ENCODE measurements around the gene OR11A1. TPM values are rescaled to one million over a fixed set of nuclear protein-coding genes. Genes with fewer than 3 reads are reported as not detected.

Gene OR11A1
- total RNA-seq, 1 donor from 2014 or later: not detected

DNA sequence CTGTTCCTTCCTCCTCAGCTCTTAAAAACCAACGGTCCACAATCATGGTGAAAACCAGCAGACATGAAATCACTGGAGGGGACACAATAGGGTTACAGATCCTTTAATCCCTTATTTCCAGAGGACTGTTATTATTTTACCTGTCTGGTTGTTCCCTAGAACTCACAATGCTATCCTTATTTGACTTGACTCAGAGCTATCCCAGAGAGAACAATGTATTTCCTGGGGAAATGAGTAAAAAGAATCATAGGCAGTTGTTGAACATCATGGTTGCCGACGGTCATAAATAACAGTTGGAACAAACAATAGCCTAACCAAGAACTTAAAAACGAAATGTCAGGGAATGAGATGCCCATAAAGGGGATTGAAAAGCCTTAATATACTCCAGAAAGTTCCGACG, 9.4 kb upstream of the OR11A1 start:
- Histone ChIP-seq H3K9ac (ENCODE audit: low read length) (no peak overlapping the region), H3K36me3 (ENCODE audit: insufficient read depth, low read length) (no peaks in the 10 kb centered on the region), H3K4me1 (ENCODE audit: insufficient read depth, low read length) (no peaks in the 10 kb centered on the region), H3K79me2 (ENCODE audit: insufficient read depth, low read length) (no peaks in the 10 kb centered on the region), H4K20me1 (ENCODE audit: insufficient read depth, low read length) (no peaks in the 10 kb centered on the region), H3K27me3 (ENCODE audit: insufficient read depth, low read length) (no peaks in the 10 kb centered on the region), H2AFZ (ENCODE audit: low read depth, low read length) (no peak overlapping the region), H3K4me2 (ENCODE audit: low read length) (no peak overlapping the region), H3K27ac (ENCODE audit: low read depth, low read length) (no peak overlapping the region), H3K4me3 (ENCODE audit: insufficient read depth, low read depth, low read length) (no peak overlapping the region), H3K9me3 (ENCODE audit: insufficient read depth, low read depth, low read length) (no peaks in the 10 kb centered on the region)
- no peak overlapping the region for H3K4me3 Mint-ChIP-seq (ENCODE audit: unreplicated experiment)
- H3K27me3 Mint-ChIP-seq (ENCODE audit: low read depth, unreplicated experiment): peaks cover 8% of the 10 kb centered on the region
- H3K9me3 Mint-ChIP-seq (ENCODE audit: unreplicated experiment): peaks cover 3% of the 10 kb centered on the region
- FAIRE-seq: no peak
- no peak overlapping the region for H3K27ac Mint-ChIP-seq (ENCODE audit: unreplicated experiment)
- DNase-seq (ENCODE audit: low read depth): no peak
- H3K4me1 Mint-ChIP-seq (ENCODE audit: low read depth, unreplicated experiment): peaks cover 2% of the 10 kb centered on the region
- no peak for TF ChIP-seq EZH2 (IDR thresholded peaks at IDR 0.05; ENCODE audit: insufficient read depth, low read length)
- TF ChIP-seq, protein P1, sequence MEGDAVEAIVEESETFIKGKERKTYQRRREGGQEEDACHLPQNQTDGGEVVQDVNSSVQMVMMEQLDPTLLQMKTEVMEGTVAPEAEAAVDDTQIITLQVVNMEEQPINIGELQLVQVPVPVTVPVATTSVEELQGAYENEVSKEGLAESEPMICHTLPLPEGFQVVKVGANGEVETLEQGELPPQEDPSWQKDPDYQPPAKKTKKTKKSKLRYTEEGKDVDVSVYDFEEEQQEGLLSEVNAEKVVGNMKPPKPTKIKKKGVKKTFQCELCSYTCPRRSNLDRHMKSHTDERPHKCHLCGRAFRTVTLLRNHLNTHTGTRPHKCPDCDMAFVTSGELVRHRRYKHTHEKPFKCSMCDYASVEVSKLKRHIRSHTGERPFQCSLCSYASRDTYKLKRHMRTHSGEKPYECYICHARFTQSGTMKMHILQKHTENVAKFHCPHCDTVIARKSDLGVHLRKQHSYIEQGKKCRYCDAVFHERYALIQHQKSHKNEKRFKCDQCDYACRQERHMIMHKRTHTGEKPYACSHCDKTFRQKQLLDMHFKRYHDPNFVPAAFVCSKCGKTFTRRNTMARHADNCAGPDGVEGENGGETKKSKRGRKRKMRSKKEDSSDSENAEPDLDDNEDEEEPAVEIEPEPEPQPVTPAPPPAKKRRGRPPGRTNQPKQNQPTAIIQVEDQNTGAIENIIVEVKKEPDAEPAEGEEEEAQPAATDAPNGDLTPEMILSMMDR (IDR thresholded peaks at IDR 0.05; ENCODE audit: insufficient read depth, low read depth, low read length): no peak
- no peaks in the 10 kb centered on the region for H3K36me3 Mint-ChIP-seq (ENCODE audit: low read depth, unreplicated experiment)

DNA sequence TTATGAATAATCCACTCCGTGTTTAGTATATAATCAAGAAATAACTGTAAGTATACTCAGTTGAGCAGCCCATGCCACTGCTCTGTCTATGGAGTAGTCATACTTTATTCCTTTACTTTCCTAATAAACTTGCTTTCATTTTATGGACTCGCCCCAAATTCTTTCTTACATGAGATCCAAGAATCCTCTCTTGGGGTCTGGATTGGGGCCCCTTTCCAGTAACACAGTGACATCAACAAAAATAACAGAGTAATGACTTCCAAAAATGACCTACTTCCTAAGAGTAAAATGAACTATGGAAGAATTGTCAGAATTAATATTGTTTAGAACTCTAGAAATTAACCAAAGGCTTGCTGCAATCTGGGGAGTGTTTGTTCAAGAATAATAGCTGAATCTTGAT, 8.9 kb upstream of the OR11A1 start:
- no peak overlapping the region for H3K27ac Mint-ChIP-seq (ENCODE audit: unreplicated experiment)
- no peak for FAIRE-seq
- no peak overlapping the region for H3K4me2 ChIP-seq (ENCODE audit: low read length)

DNA sequence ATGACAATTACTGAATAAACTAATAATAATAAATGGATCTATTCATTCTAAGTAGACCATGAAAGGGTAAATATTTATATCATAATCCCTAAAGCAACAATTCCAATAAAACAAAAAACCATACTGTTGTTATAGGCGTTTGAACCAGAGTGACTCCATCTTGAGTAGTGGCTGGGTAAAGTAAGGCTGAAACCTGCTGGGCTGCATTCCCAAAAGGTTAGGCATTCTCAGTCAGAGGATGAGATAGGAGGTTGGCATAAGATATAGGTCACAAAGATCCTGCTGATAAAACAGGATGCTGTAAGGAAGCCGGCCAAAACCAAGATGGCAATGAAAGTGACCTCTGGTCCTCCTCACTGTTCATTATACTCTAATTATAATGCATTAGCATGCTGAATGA, 8.4 kb upstream of the OR11A1 start:
- H3K4me1 ChIP-seq (ENCODE audit: insufficient read depth, low read length): no peaks in the 10 kb centered on the region
- Mint-ChIP-seq H3K27ac (ENCODE audit: unreplicated experiment) (no peak overlapping the region), H3K4me3 (ENCODE audit: unreplicated experiment) (no peak overlapping the region)

More for the DNA sequence above, 8.9 kb upstream of the OR11A1 start:
- Histone ChIP-seq H3K27me3 (ENCODE audit: insufficient read depth, low read length) (no peaks in the 10 kb centered on the region), H3K27ac (ENCODE audit: low read depth, low read length) (no peak overlapping the region), H3K9me3 (ENCODE audit: insufficient read depth, low read depth, low read length) (no peaks in the 10 kb centered on the region), H3K79me2 (ENCODE audit: insufficient read depth, low read length) (no peaks in the 10 kb centered on the region), H2AFZ (ENCODE audit: low read depth, low read length) (no peak overlapping the region), H3K9ac (ENCODE audit: low read length) (no peak overlapping the region), H3K4me1 (ENCODE audit: insufficient read depth, low read length) (no peaks in the 10 kb centered on the region), H3K36me3 (ENCODE audit: insufficient read depth, low read length) (no peaks in the 10 kb centered on the region), H3K4me3 (ENCODE audit: insufficient read depth, low read depth, low read length) (no peak overlapping the region), H4K20me1 (ENCODE audit: insufficient read depth, low read length) (no peaks in the 10 kb centered on the region)
- H3K4me3 Mint-ChIP-seq (ENCODE audit: unreplicated experiment): no peak overlapping the region
- no peak for DNase-seq (ENCODE audit: low read depth)
- peaks cover 6% of the 10 kb centered on the region for H3K27me3 Mint-ChIP-seq (ENCODE audit: low read depth, unreplicated experiment)
- peaks cover 3% of the 10 kb centered on the region for H3K9me3 Mint-ChIP-seq (ENCODE audit: unreplicated experiment)
- peaks cover 2% of the 10 kb centered on the region for H3K4me1 Mint-ChIP-seq (ENCODE audit: low read depth, unreplicated experiment)
- no peak for TF ChIP-seq EZH2 (IDR thresholded peaks at IDR 0.05; ENCODE audit: insufficient read depth, low read length)
- TF ChIP-seq, protein P1 (IDR thresholded peaks at IDR 0.05; ENCODE audit: insufficient read depth, low read depth, low read length): no peak
- no peaks in the 10 kb centered on the region for H3K36me3 Mint-ChIP-seq (ENCODE audit: low read depth, unreplicated experiment)

More for the DNA sequence above, 8.4 kb upstream of the OR11A1 start:
- DNase-seq (ENCODE audit: low read depth): no peak
- no peak for FAIRE-seq
- H4K20me1 ChIP-seq (ENCODE audit: insufficient read depth, low read length): no peaks in the 10 kb centered on the region
- Mint-ChIP-seq H3K4me1 (ENCODE audit: low read depth, unreplicated experiment) (peaks cover 2% of the 10 kb centered on the region), H3K36me3 (ENCODE audit: low read depth, unreplicated experiment) (no peaks in the 10 kb centered on the region), H3K27me3 (ENCODE audit: low read depth, unreplicated experiment) (peaks cover 6% of the 10 kb centered on the region), H3K9me3 (ENCODE audit: unreplicated experiment) (peaks cover 3% of the 10 kb centered on the region)
- TF ChIP-seq, protein P1 (IDR thresholded peaks at IDR 0.05; ENCODE audit: insufficient read depth, low read depth, low read length): no peak
- TF ChIP-seq EZH2 (IDR thresholded peaks at IDR 0.05; ENCODE audit: insufficient read depth, low read length): no peak
- no peak overlapping the region for H3K27ac ChIP-seq (ENCODE audit: low read depth, low read length)
- no peaks in the 10 kb centered on the region for H3K27me3 ChIP-seq (ENCODE audit: insufficient read depth, low read length)
- no peak overlapping the region for H3K9ac ChIP-seq (ENCODE audit: low read length)
- H3K79me2 ChIP-seq (ENCODE audit: insufficient read depth, low read length): no peaks in the 10 kb centered on the region
- H3K4me3 ChIP-seq (ENCODE audit: insufficient read depth, low read depth, low read length): no peak overlapping the region
- no peaks in the 10 kb centered on the region for H3K36me3 ChIP-seq (ENCODE audit: insufficient read depth, low read length)
- H2AFZ ChIP-seq (ENCODE audit: low read depth, low read length): no peak overlapping the region
- H3K9me3 ChIP-seq (ENCODE audit: insufficient read depth, low read depth, low read length): no peaks in the 10 kb centered on the region
- H3K4me2 ChIP-seq (ENCODE audit: low read length): no peak overlapping the region

All from astrocyte (in vitro differentiated cells and primary cell).